Brain microvascular endothelial cell (primary cell): ENCODE data around the gene CLCN1.

Experiments used
- DNase-seq: peaks from one replicate; pipeline ENCODE4 v3.0.0-alpha.2; 2020
- H3K27ac ChIP-seq: fragments of 250-450 bp; sonication (Bioruptor Pico); 2 replicates; pipeline ENCODE4 v1.5.1; 2020; ENCODE audit warnings: mild to moderate bottlenecking, moderate library complexity
- H3K27me3 ChIP-seq: fragments of 250-450 bp; sonication (Bioruptor Pico); replicated peaks from 2 replicates; pipeline ENCODE4 v1.5.1; 2020; ENCODE audit warnings: mild to moderate bottlenecking
- H3K36me3 ChIP-seq: fragments of 250-450 bp; sonication (Bioruptor Pico); replicated peaks from 2 replicates; pipeline ENCODE4 v1.5.1; 2020; ENCODE audit warnings: mild to moderate bottlenecking
- H3K4me3 ChIP-seq: 2 replicates; pipeline ENCODE4 v1.5.1; 2011; ENCODE audit warnings: low read depth, mild to moderate bottlenecking, control low read depth, low read length, moderate library complexity
- in situ Hi-C: cut with HindIII; loops from 2 replicates; pipeline ENCODE4 v1.10.0; 2017; ENCODE audit warnings: low sequenced_read_pairs, low pct_ligation_motif_present
- TF ChIP-seq, protein P1 (sequence below): IDR thresholded peaks from 2 replicates; pipeline ENCODE4 v1.5.1; 2011; ENCODE audit warnings: low read depth, mild to moderate bottlenecking, moderate library complexity, low read length, control low read depth, inconsistent platforms; ENCODE audit errors: missing control alignments

CLCN1 gene

GRCh38 chr7:143318661-143319060 lies 2.8 kb downstream of the CLCN1 start:
- Histone ChIP-seq H3K4me3 (no peak overlapping the region), H3K36me3 (no peaks in the 10 kb centered on the region), H3K27ac (no peak overlapping the region), H3K27me3 (no peaks in the 10 kb centered on the region)
- TF ChIP-seq, protein P1, sequence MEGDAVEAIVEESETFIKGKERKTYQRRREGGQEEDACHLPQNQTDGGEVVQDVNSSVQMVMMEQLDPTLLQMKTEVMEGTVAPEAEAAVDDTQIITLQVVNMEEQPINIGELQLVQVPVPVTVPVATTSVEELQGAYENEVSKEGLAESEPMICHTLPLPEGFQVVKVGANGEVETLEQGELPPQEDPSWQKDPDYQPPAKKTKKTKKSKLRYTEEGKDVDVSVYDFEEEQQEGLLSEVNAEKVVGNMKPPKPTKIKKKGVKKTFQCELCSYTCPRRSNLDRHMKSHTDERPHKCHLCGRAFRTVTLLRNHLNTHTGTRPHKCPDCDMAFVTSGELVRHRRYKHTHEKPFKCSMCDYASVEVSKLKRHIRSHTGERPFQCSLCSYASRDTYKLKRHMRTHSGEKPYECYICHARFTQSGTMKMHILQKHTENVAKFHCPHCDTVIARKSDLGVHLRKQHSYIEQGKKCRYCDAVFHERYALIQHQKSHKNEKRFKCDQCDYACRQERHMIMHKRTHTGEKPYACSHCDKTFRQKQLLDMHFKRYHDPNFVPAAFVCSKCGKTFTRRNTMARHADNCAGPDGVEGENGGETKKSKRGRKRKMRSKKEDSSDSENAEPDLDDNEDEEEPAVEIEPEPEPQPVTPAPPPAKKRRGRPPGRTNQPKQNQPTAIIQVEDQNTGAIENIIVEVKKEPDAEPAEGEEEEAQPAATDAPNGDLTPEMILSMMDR = peak; percentile 32
- DNase-seq = peak; percentile 66
- in situ Hi-C loops = no loop called here

DNA sequence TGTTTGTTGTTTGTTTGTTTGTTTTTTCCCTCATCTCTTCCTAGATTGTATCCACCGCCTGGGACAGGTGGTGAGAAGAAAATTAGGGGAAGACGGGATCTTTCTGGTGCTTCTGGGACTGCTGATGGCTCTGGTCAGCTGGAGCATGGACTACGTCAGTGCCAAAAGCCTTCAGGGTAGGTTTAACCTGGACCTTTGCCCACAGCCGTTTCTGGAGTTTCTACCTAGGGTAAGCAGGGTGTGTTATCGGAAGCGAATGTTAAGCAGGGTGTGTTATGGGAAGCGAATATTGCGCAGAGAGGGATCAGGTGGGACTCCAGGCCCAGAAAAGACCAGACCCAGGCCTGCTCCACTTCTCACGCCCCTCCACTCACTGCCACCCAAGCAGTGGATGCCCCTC lies 4.7 kb downstream of the CLCN1 start:
- Histone ChIP-seq H3K27me3 (no peaks in the 10 kb centered on the region), H3K27ac (no peak overlapping the region)
- in situ Hi-C loops = no loop called here

GRCh38 chr7:143321242-143321641 lies 5.3 kb downstream of the CLCN1 start:
- TF ChIP-seq, protein P1 = no peak
- no peaks in the 10 kb centered on the region for H3K36me3 ChIP-seq
- no peaks in the 10 kb centered on the region for H3K27me3 ChIP-seq
- H3K4me3 ChIP-seq = no peak overlapping the region
- in situ Hi-C loops = no loop called here
- no peak overlapping the region for H3K27ac ChIP-seq
- DNase-seq = no peak

More for the DNA sequence above, 4.7 kb downstream of the CLCN1 start:
- Histone ChIP-seq H3K4me3 (no peak overlapping the region), H3K36me3 (no peaks in the 10 kb centered on the region)
- no peak for DNase-seq
- TF ChIP-seq, protein P1 = no peak

DNA sequence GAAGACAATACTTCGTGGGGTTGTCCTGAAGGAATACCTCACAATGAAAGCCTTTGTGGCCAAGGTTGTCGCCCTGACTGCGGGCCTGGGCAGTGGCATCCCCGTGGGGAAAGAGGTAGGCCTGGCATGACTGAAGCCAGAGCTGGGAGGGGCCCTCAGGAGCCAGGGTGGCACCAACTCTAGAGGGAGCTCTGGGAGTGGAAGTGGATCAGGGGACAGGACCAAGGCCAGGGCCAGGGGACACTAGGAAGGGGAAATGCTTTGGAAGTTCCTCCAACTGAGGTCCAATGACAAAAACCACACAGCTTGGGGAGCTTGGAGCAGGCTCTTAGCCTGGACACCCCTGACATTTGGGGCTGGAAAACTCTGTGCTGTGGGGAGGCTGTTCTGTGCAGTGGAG lies 5.8 kb downstream of the CLCN1 start:
- Histone ChIP-seq H3K4me3 (no peak overlapping the region), H3K36me3 (no peaks in the 10 kb centered on the region), H3K27me3 (no peaks in the 10 kb centered on the region), H3K27ac (no peak overlapping the region)
- no peak for DNase-seq
- in situ Hi-C loops = no loop called here
- TF ChIP-seq, protein P1 = peak; percentile 33

DNA sequence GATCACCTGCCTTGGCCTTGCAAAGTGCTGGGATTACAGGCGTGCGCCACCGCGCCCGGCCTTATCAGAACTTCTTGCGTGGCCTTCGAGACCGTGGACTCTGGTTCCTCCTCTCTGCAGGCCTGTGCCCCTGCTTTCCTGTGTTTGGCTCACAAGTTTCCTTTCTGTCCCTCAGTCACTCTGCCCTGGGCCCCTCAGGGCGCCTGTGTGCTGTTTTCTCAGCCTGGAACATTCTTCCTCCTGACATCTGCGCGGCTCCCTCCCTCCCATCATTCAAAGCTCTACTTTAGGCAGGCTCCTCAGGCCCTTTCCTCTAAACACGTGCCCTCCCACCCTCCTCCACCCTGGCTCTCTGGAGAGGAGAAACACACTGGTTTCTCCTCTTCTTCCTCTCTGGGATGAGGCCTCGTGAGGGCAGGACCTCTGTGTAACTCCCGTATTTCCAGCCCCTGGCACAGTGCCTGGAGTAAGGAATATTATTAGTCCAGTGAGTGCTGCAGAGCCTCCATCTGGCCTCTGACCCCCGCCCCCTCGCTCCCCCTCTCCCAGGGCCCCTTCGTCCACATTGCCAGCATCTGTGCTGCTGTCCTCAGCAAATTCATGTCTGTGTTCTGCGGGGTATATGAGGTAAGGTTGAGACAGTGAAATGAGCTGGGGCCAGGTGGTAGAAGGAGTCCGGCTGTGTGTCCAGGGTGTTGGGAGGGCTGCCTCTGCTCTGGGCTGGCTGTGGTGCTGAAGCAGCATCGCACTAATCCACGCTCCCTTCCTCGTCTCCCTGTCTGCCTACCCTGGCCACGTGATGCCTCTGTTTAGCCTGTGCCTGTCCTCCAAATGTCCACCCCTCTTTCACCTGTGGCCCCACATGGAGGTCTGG lies 7.1 kb downstream of the CLCN1 start:
- TF ChIP-seq, protein P1 = no peak
- Histone ChIP-seq H3K27me3 (no peaks in the 10 kb centered on the region), H3K27ac (no peak overlapping the region), H3K36me3 (no peaks in the 10 kb centered on the region), H3K4me3 (no peak overlapping the region)
- in situ Hi-C loops = no loop called here
- DNase-seq = no peak

GRCh38 chr7:143323653-143324052 lies 7.7 kb downstream of the CLCN1 start:
- TF ChIP-seq, protein P1 = peak; percentile 38
- no peak for DNase-seq
- Histone ChIP-seq H3K27me3 (no peaks in the 10 kb centered on the region), H3K4me3 (no peak overlapping the region), H3K36me3 (no peaks in the 10 kb centered on the region), H3K27ac (no peak overlapping the region)
- in situ Hi-C loops = no loop called here
